ENCODE measurements around the gene SLC14A1.

The SLC14A1 gene

DNA sequence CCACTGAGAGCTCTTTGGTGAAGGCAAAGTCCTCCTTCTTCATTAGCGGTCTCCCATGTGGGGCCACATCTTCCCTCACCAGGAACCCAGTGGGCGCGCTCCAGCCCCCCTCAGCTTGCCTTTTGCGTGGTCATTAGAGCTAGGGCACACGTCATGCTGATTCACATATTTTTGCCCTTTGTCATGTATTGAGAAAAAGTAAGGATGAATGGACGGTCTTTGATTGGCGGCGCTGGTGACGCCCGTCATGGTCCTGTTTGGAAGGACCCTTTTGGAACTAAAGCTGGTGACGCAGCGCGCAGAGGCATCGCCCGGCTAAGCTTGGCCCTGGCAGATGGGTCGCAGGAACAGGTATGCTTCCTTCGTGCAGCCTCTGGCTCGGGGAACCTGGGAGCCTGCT is 3.1 kb downstream of the SLC14A1 start:
- in situ Hi-C loops (cut with MboI; ENCODE audit: low sequenced_read_pairs, unreplicated experiment), result no loop called here
- no peak for DNase-seq (ENCODE audit: low spot score)
- no peak for TF ChIP-seq CTCF (IDR thresholded peaks at IDR 0.05; ENCODE audit: borderline replicate concordance, control extremely low read depth, extremely low read depth, insufficient read depth, missing control alignments)

- TF ChIP-seq CTCF (IDR thresholded peaks at IDR 0.05; ENCODE audit: borderline replicate concordance, control extremely low read depth, extremely low read depth, insufficient read depth, missing control alignments), result no peak
- in situ Hi-C loops (cut with MboI; ENCODE audit: low sequenced_read_pairs, unreplicated experiment), result no loop called here
- no peak for DNase-seq (ENCODE audit: low spot score)
Measured at GRCh38 chr18:45728336-45729010, 4.5 kb downstream of the SLC14A1 start.

- no peak for DNase-seq (ENCODE audit: low spot score)
- TF ChIP-seq CTCF (IDR thresholded peaks at IDR 0.05; ENCODE audit: borderline replicate concordance, control extremely low read depth, extremely low read depth, insufficient read depth, missing control alignments), result no peak
- in situ Hi-C loops (cut with MboI; ENCODE audit: low sequenced_read_pairs, unreplicated experiment), result no loop called here
Measured at GRCh38 chr18:45730832-45731575, 7.0 kb downstream of the SLC14A1 start.

DNA sequence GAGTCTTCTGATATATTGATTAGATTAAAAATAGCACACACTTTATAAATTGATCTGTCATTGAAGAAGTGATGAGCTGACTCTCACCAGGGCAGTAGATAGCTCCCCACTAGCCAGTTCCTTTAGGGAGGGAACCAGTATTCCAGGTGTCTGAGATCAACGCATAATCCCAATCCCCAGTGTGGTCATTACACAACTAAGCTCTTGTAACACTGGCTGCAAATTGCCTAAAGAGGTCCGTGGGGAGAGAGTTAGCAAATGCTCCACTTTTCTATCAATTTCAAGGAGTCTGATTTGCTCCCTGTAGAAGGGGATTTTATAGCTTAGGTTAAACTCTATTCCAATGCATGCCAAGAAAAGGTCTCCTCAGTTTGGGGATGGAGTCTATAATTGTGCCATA is 7.7 kb downstream of the SLC14A1 start:
- no peak for TF ChIP-seq CTCF (IDR thresholded peaks at IDR 0.05; ENCODE audit: borderline replicate concordance, control extremely low read depth, extremely low read depth, insufficient read depth, missing control alignments)
- in situ Hi-C loops (cut with MboI; ENCODE audit: low sequenced_read_pairs, unreplicated experiment), result no loop called here
- no peak for DNase-seq (ENCODE audit: low spot score)

GRCh38 chr18:45733535-45733934 is 9.6 kb downstream of the SLC14A1 start:
- TF ChIP-seq CTCF (IDR thresholded peaks at IDR 0.05; ENCODE audit: borderline replicate concordance, control extremely low read depth, extremely low read depth, insufficient read depth, missing control alignments), result no peak
- in situ Hi-C loops (cut with MboI; ENCODE audit: low sequenced_read_pairs, unreplicated experiment), result no loop called here
- no peak for DNase-seq (ENCODE audit: low spot score)

DNA sequence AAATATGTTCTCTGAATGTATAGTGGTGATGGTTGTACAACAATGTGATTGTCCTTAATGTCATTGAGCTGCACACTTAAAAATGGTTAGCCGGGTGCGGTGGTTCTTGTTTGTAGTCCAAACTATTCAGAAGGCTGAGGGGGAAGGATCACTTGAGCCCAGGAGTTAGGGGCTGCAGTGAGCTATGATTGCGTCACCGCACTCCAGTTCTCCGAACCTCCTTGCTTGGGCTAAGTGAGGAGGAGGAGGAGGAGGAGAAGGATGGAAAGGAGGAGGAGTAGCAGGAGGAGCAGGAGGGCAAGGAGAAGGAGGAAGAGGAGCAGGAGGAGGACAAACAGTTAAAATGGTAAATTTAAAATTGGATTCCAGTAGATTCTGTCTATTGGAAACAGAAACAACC is 10.5 kb downstream of the SLC14A1 start:
- in situ Hi-C loops (cut with MboI; ENCODE audit: low sequenced_read_pairs, unreplicated experiment), result no loop called here
- no peak for DNase-seq (ENCODE audit: low spot score)
- TF ChIP-seq CTCF (IDR thresholded peaks at IDR 0.05; ENCODE audit: borderline replicate concordance, control extremely low read depth, extremely low read depth, insufficient read depth, missing control alignments), result no peak
